ENCODE measurements around the gene NLGN1.

GRCh38 chr3:174159604-174160003, 762.1 kb downstream of the NLGN1 start:
- no peak for TF ChIP-seq POLR2A (IDR thresholded peaks at IDR 0.05; ENCODE audit: extremely low read depth, insufficient read length)
- no peak for TF ChIP-seq MYC (IDR thresholded peaks at IDR 0.05; ENCODE audit: low read depth, low read length)
- no peak for TF ChIP-seq MAX (IDR thresholded peaks at IDR 0.05; ENCODE audit: low read depth, low read length)
- TF ChIP-seq CTCF (IDR thresholded peaks at IDR 0.05; ENCODE audit: low read depth, low read length): no peak

Measured in NB4 (cell line).